Testis (tissue), 3 donors: Measurements from ENCODE around the gene ABL1. TPM values are rescaled to one million over a fixed set of nuclear protein-coding genes. Genes with fewer than 3 reads are reported as not detected.

Experiments
- DNase-seq: peaks from one replicate; pipeline ENCODE4 v3.0.0-alpha.2; 2019
- H3K27ac ChIP-seq, 2 donors: fragments of 200-600 bp; sonication (generic); one replicate each; pipeline ENCODE4 v1.5.1; 2019
- H3K27me3 ChIP-seq: fragments of 200-600 bp; sonication (generic); one replicate; pipeline ENCODE4 v1.5.1; 2019
- H3K36me3 ChIP-seq: fragments of 200-600 bp; sonication (generic); one replicate; pipeline ENCODE4 v1.5.1; 2017; ENCODE audit warnings: low read depth; ENCODE audit errors: missing control alignments
- H3K4me1 ChIP-seq: fragments of 200-600 bp; sonication (generic); one replicate; pipeline ENCODE4 v1.5.1; 2019
- H3K4me3 ChIP-seq, 2 donors: fragments of 200-600 bp; sonication (generic); one replicate each; pipeline ENCODE4 v1.5.1; 2017 to 2019
- H3K9me3 ChIP-seq: fragments of 200-600 bp; sonication (generic); one replicate; pipeline ENCODE4 v1.5.1; 2017
- CTCF ChIP-seq, 3 experiments: fragments of 450-650 bp in 2 of 3; fragments of 200-600 bp in 1 of 3; sonication (generic) in 1 of 3; IDR thresholded peaks; one replicate each; pipeline ENCODE4 v1.5.1; 2016 to 2019; ENCODE audit warnings: antibody characterized with exemption in 3 of 3, mild to moderate bottlenecking in 2 of 3, moderate library complexity in 1 of 3
- POLR2A ChIP-seq: fragments of 450-650 bp; IDR thresholded peaks from one replicate; pipeline ENCODE4 v1.6.1; 2017; ENCODE audit warnings: antibody characterized with exemption, mild to moderate bottlenecking, moderate library complexity
- WGBS, 2 donors: methylation state at CpG; one replicate each; pipeline ENCODE4 v1.1.5; 2018; 5-methylcytosine and 5-hydroxymethylcytosine counted together
- intact Hi-C: fragments of 100-400 bp; cut with DNase I; formaldehyde crosslinking; loops from one replicate; pipeline ENCODE4 v1.15.1; 2023; ENCODE audit warnings: low total_unique reads
- polyA plus RNA-seq: library from polyadenylated mRNA; stranded (reverse); fragments of 350-450 nt; fragmentation: Illumina TruSeq; extraction: RNeasy Lipid Tissue Mini Kit (QIAGEN cat#74804); gene quantifications from one replicate; pipeline ENCODE4 v1.2.3, GENCODE V29; 2014; ENCODE audit warnings: low read depth, low replicate concordance; ENCODE audit not compliant: insufficient read depth
- total RNA-seq, 2 donors: library from RNA; depleted of rRNA; stranded (reverse); fragments of >200 nt; gene quantifications; one replicate each; pipeline ENCODE4 v1.2.3, GENCODE V29; 2016

The ABL1 gene
- total and polyA plus RNA-seq, 3 donors from 2014 or later, result 51.0 to 65.9 (median 57.2) TPM

DNA sequence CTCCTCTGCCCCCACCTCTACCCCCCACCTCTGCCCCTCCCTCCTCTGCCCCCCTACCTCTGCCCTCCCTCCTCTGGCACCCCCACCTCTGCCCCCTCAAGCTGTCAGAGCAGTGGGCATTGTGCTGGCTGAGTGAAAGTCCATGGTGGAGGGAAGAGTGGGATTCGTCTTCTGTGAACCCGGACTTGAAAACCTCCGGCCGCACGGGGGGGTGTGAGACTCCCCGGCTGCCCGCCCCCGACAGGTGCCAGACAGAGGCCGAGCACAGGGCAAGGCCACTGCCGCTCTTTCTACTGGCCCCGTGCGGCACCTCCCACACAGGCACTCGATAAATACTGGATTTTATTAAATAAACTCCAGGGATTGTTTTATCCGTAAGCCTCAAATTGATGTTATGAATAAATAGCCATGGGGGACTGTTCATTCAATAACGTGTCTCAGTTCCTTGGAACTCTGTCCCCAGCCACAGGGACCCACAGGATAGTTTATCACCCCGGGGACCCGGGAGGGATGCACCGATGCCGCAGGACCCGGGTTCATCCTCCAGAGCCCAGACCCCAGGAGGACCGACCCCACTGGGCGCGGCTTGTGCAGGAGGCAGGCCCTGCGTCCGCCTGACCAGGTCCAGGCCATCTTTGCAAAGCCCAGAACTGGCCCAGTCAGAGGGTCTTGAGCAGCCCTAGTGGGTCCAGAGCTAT is 64.1 kb downstream of the ABL1 start:
- H3K36me3 ChIP-seq, result no peaks in the 10 kb centered on the region
- TF ChIP-seq CTCF (IDR thresholded peaks at IDR 0.05) (no peak), POLR2A (no peak)
- H3K27ac ChIP-seq, result no peak overlapping the region
- 51 to 60% methylated on average over 16 to 23 of the region's 25 CpGs for WGBS, 2 donors
- no peaks in the 10 kb centered on the region for H3K27me3 ChIP-seq
- intact Hi-C loops, result no loop called here
- H3K4me3 ChIP-seq, result no peak overlapping the region
- no peaks in the 10 kb centered on the region for H3K9me3 ChIP-seq
- DNase-seq, result no peak
- peaks cover 19% of the 10 kb centered on the region for H3K4me1 ChIP-seq

DNA sequence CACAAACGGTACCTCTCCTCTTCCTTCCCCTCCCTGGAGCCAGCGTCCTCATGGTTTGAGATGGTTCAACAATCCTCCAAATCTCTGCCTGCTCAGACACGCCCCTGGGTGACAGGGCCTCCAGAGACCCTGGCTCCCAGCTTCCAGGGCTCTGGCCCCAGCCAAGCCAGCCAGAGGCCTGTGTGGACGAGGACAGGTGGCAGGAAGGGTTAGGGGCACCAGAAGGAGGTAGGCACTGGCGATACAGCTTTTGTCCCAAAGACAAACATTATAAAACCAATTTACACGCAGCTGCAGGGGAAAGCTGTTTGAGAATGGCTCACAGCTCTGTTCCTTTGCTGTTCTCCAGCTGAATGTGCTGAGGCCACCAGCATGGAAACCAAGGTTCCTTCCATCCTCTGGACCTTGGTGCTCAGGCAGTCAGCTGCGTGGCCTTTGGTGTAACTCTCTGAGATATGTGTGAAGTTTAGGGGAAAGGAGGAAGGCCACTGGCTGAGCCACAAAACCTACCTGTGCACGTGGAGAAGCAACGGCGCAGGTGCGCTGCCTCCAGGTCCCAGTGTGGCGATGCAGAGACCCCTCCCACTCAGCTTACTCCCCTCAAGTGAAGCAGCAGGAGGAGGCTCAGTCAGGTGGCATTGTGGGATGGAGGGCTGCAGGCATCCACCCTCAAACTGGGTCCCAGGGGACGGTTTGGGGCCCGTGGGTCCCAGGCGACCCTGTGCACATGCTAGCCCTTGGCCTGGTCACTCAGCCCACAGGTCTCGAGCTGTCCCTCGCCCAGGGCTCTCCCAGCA is 65.8 kb downstream of the ABL1 start:
- TF ChIP-seq POLR2A (no peak), CTCF (IDR thresholded peaks at IDR 0.05) (no peak)
- H3K27me3 ChIP-seq, result no peaks in the 10 kb centered on the region

DNA sequence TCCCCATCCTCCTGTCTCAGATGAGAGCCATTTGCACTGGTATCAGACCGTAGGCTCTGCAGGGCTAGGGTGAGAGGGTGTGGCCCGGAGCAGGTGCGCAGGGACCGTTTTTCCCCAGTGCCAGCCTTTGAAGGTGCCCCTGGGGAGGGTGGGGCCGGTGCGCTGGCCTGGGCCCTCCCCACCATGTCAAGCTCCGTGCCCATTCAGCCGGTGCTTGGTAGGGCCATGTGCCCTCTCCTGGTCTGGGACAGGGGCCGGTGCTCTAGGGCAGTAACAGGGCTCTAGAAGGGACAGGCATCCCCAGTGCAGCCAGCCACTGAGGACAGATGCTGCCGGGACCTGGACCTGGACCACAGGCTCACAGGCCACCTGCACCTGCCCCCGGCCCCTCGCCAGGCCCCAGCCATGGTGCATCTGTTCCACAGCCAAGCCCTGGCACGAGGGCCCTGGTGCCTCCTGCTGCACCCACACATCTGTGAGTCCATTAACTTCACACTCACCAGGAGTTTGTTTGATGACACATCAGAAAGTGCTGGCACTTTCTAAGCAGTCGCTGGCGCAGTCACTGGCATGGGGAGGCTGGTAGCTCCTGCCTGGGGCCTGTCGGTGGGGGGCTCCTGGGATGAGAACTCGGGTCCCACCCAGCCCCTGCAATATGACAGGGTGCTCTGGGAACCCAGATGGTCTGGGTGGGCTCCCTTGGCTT is 66.6 kb downstream of the ABL1 start:
- H3K4me3 ChIP-seq, result no peak overlapping the region
- no peaks in the 10 kb centered on the region for H3K9me3 ChIP-seq
- H3K4me1 ChIP-seq, result peaks cover 5% of the 10 kb centered on the region
- intact Hi-C loops, result no loop called here
- no peak overlapping the region for H3K27ac ChIP-seq
- no peak for TF ChIP-seq POLR2A
- no peak for TF ChIP-seq CTCF (IDR thresholded peaks at IDR 0.05)
- DNase-seq, result no peak
- H3K27me3 ChIP-seq, result no peaks in the 10 kb centered on the region
- no peaks in the 10 kb centered on the region for H3K36me3 ChIP-seq
- WGBS, 2 donors, result 85 to 94% methylated on average over 6 to 16 of the region's 17 CpGs

More for the DNA sequence above, 65.8 kb downstream of the ABL1 start:
- H3K9me3 ChIP-seq, result no peaks in the 10 kb centered on the region
- WGBS, 2 donors, result 82 to 84% methylated on average over 7 to 17 of the region's 17 CpGs
- intact Hi-C loops, result no loop called here
- no peaks in the 10 kb centered on the region for H3K36me3 ChIP-seq
- no peak for DNase-seq
- H3K27ac ChIP-seq, result no peak overlapping the region
- H3K4me3 ChIP-seq, result no peak overlapping the region
- peaks cover 5% of the 10 kb centered on the region for H3K4me1 ChIP-seq

DNA sequence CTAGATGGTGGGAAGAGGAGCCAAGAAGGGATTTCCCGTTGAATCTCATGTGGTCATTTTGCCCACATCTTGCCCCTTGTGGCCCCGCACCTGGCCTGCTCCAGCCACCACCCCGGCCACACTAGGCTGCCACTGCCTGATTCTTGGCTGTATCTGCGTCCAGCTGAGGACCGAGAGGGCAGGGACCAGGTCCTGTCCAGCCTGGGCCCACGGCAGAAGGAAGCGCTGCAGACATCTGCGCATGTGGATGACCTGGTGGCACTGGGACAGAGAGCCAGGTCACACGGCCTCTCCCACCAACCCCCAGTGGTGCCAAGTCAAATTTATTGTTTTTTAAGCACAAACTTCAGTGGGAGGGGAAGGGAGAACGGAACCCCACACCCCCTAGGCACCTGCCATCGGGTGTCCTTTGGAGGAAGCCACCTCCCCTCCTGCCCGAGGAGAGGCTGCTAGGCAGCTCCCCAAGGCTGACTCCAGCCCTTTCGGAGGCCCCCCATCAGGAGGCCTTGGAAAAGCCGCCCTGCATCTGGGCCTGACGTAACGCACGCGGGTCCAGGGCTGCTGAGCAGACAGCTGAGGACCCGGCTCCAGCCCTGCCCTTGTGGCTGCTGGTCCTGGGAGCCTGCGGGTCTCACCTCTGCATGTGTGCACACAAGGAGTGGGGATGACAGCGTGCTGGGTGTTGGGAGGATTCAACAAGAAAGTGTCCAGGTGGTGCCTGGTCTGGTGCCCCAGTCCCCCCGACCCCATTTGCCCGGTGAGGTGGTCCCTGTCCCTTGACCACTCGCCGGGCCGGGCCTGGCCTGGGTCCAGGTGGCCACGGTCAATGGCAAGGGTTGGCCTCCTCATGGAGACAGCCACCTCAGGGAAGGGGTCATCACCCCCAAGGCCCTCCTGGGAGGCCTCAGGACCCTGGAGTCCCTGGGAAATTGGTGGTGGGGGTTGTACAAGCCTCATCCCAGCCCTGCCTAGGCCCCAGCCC is 67.4 kb downstream of the ABL1 start:
- intact Hi-C loops, result no loop called here
- Histone ChIP-seq H3K9me3 (no peaks in the 10 kb centered on the region), H3K27ac (no peak overlapping the region), H3K27me3 (no peaks in the 10 kb centered on the region), H3K36me3 (no peaks in the 10 kb centered on the region), H3K4me3 (no peak overlapping the region), H3K4me1 (peaks cover 5% of the 10 kb centered on the region)
- WGBS, 2 donors, result 77 to 81% methylated on average over 8 to 23 of the region's 27 CpGs
- no peak for DNase-seq
- TF ChIP-seq POLR2A, result no peak
- TF ChIP-seq CTCF (IDR thresholded peaks at IDR 0.05), result no peak
